Right lobe of liver (tissue), 4 donors: ENCODE data around the gene UCN2.

Experiments used
- CTCF ChIP-seq, 4 donors: fragments of 200-600 bp in 3 of 4; fragments of 450-650 bp in 1 of 4; IDR thresholded peaks; one replicate each; pipeline versions ENCODE4 v1.5.1 to v1.8.0; 2016 to 2022; ENCODE audit warnings: antibody characterized with exemption in 4 of 4, mild to moderate bottlenecking in 2 of 4
- POLR2A ChIP-seq: fragments of 450-650 bp; IDR thresholded peaks from one replicate; pipeline ENCODE4 v1.6.1; 2017; ENCODE audit warnings: antibody characterized with exemption, mild to moderate bottlenecking
- donor health status: DM: no; HTN: no; CAD: no.
- donor health status: DM: no; HTN: no; CAD: no.
- donor health status: DM: no; HTN: yes; CAD: no.

- TF ChIP-seq CTCF (IDR thresholded peaks at IDR 0.05) (no peak), POLR2A (peak; percentile 20)
Observed at GRCh38 chr3:48555949-48556795, 7.4 kb downstream of the UCN2 start.
